Transverse colon (tissue), 3 donors: Measurements from ENCODE around the gene CCNY.

Experiments used
- CTCF ChIP-seq, 5 experiments: fragments of 200-600 bp in 3 of 5; fragments of 450-650 bp in 2 of 5; sonication (generic) in 3 of 5; IDR thresholded peaks; 1 replicate in 2 of 5; 2 replicates in 3 of 5; pipeline ENCODE4 v1.5.1; 2016 to 2017; ENCODE audit warnings: antibody characterized with exemption in 5 of 5, inconsistent platforms in 3 of 5, mild to moderate bottlenecking in 2 of 5, moderate library complexity in 1 of 5
- POLR2A ChIP-seq: fragments of 450-650 bp; IDR thresholded peaks from one replicate; pipeline ENCODE4 v1.6.1; 2016; ENCODE audit warnings: antibody characterized with exemption, mild to moderate bottlenecking, moderate library complexity

GRCh38 chr10:35322636-35323035, 13.7 kb upstream of the CCNY start:
- no peak for TF ChIP-seq CTCF (IDR thresholded peaks at IDR 0.05)
- no peak for TF ChIP-seq POLR2A
